Breast epithelium (tissue), 4 donors: ENCODE data around the gene MRPL38. TPM values are rescaled to one million over a fixed set of nuclear protein-coding genes. Genes with fewer than 3 reads are reported as not detected.
A peak's percentile ranks its signal among the peaks of the same experiment; 100 is the strongest.

Experiments used
- DNase-seq, 2 donors: peaks; one replicate each; pipeline ENCODE4 v3.0.0-alpha.2; 2019; ENCODE audit warnings: low spot score in 2 of 2
- H3K27ac ChIP-seq, 2 donors: fragments of 200-600 bp; sonication (generic) in 1 of 2; one replicate each; pipeline ENCODE4 v1.5.1; 2016 to 2019; ENCODE audit warnings: mild to moderate bottlenecking in 1 of 2
- H3K27me3 ChIP-seq, 2 donors: fragments of 200-600 bp; sonication (generic) in 1 of 2; one replicate each; pipeline versions ENCODE4 v1.5.1 to v1.6.0; 2017 to 2019; ENCODE audit warnings: control low read depth in 1 of 2, mild to moderate bottlenecking in 1 of 2
- H3K36me3 ChIP-seq: fragments of 200-600 bp; one replicate; pipeline ENCODE4 v1.5.1; 2019
- H3K4me1 ChIP-seq, 2 donors: fragments of 200-600 bp; sonication (generic); one replicate each; pipeline ENCODE4 v1.5.1; 2016 to 2019; ENCODE audit warnings: control low read depth in 1 of 2
- H3K4me3 ChIP-seq, 3 donors: fragments of 200-600 bp; sonication (generic); 1 replicate in 2 of 3; 2 replicates in 1 of 3; pipeline ENCODE4 v1.5.1; 2016 to 2019; ENCODE audit warnings: mild to moderate bottlenecking in 3 of 3, moderate library complexity in 2 of 3
- H3K9me3 ChIP-seq, 2 donors: fragments of 200-600 bp; sonication (generic) in 1 of 2; one replicate each; pipeline ENCODE4 v1.5.1; 2016 to 2019; ENCODE audit warnings: control low read depth in 1 of 2
- CTCF ChIP-seq, 3 donors: fragments of 450-650 bp; IDR thresholded peaks; one replicate each; pipeline ENCODE4 v1.5.1; 2016 to 2017; ENCODE audit warnings: antibody characterized with exemption in 3 of 3, mild to moderate bottlenecking in 3 of 3, moderate library complexity in 3 of 3
- POLR2A ChIP-seq: fragments of 450-650 bp; IDR thresholded peaks from one replicate; pipeline ENCODE4 v1.6.1; 2016; ENCODE audit warnings: antibody characterized with exemption, mild to moderate bottlenecking, moderate library complexity
- POLR2AphosphoS5 ChIP-seq, 3 donors: sonication (generic); formaldehyde crosslinking; IDR thresholded peaks; one replicate each; pipeline ENCODE4 v1.6.1; 2017; ENCODE audit warnings: antibody characterized with exemption in 3 of 3
- intact Hi-C: fragments of 100-400 bp; cut with DNase I; formaldehyde crosslinking; loops from one replicate; pipeline ENCODE4 v1.15.1; 2023; ENCODE audit warnings: low total_unique reads
- total RNA-seq, 3 donors: library from RNA; depleted of rRNA; stranded (reverse); fragments of >200 nt; gene quantifications; one replicate each; pipeline ENCODE4 v1.1.0, GENCODE V29; 2016

The MRPL38 gene
- 10 to 100 TPM; 29.4 to 39.0 (median 36.6) TPM for total RNA-seq

- Histone ChIP-seq H3K27me3 (no peaks in the 10 kb centered on the region), H3K36me3 (no peaks in the 10 kb centered on the region), H3K4me1 (peaks cover 0 to 6% of the 10 kb centered on the region in 2 donors), H3K4me3 (peak within 1 kb of the TSS; percentile 78 to 88 (median 83)), H3K9me3 (no peaks in the 10 kb centered on the region), H3K27ac (peak within 1 kb of the TSS; percentile 88 to 91)
- peak; percentile 94 for DNase-seq
- intact Hi-C loops: no loop called here
- TF ChIP-seq POLR2AphosphoS5 (IDR thresholded peaks at IDR 0.05): peak; percentile 74 to 91 (median 90)
- TF ChIP-seq CTCF (IDR thresholded peaks at IDR 0.05): peak; percentile 100
- no peak for TF ChIP-seq POLR2A
Observed at GRCh38 chr17:75904749-75905521, at the start of gene MRPL38. MRPL38 (minus strand) TSS chr17:75904884; CDS start chr17:75904875, 9 bp downstream.

- TF ChIP-seq POLR2AphosphoS5 (IDR thresholded peaks at IDR 0.05): no peak
- no peak for TF ChIP-seq POLR2A
- no peak for TF ChIP-seq CTCF (IDR thresholded peaks at IDR 0.05)
- Histone ChIP-seq H3K4me1 (no peaks in the 10 kb centered on the region), H3K36me3 (peaks cover 10% of the 10 kb centered on the region)
Observed at GRCh38 chr17:75950855-75951554, 46.3 kb upstream of the MRPL38 start.

GRCh38 chr17:75950421-75950820, 45.7 kb upstream of the MRPL38 start:
- H3K4me1 ChIP-seq: no peaks in the 10 kb centered on the region
- intact Hi-C loops: no loop called here
- no peak for TF ChIP-seq POLR2AphosphoS5 (IDR thresholded peaks at IDR 0.05)
- TF ChIP-seq POLR2A: no peak
- no peak for TF ChIP-seq CTCF (IDR thresholded peaks at IDR 0.05)
- no peak overlapping the region for H3K27ac ChIP-seq
- peaks cover 10% of the 10 kb centered on the region for H3K36me3 ChIP-seq
- H3K27me3 ChIP-seq: no peaks in the 10 kb centered on the region
- H3K9me3 ChIP-seq: no peaks in the 10 kb centered on the region
- no peak overlapping the region for H3K4me3 ChIP-seq
- DNase-seq: no peak

More at GRCh38 chr17:75950855-75951554, 46.3 kb upstream of the MRPL38 start:
- Histone ChIP-seq H3K27ac (no peak overlapping the region), H3K4me3 (no peak overlapping the region), H3K9me3 (no peaks in the 10 kb centered on the region), H3K27me3 (no peaks in the 10 kb centered on the region)
- no peak for DNase-seq
- intact Hi-C loops: no loop called here

- no peaks in the 10 kb centered on the region for H3K36me3 ChIP-seq
- DNase-seq: no peak
- no peaks in the 10 kb centered on the region for H3K9me3 ChIP-seq
- TF ChIP-seq POLR2A: no peak
- no peak for TF ChIP-seq POLR2AphosphoS5 (IDR thresholded peaks at IDR 0.05)
- TF ChIP-seq CTCF (IDR thresholded peaks at IDR 0.05): no peak
- intact Hi-C loops: no loop called here
- no peaks in the 10 kb centered on the region for H3K4me1 ChIP-seq
- no peak overlapping the region for H3K27ac ChIP-seq
- H3K4me3 ChIP-seq: no peak overlapping the region
- no peaks in the 10 kb centered on the region for H3K27me3 ChIP-seq
Observed at GRCh38 chr17:75945211-75945610, 40.5 kb upstream of the MRPL38 start.

GRCh38 chr17:75943491-75943890, 38.8 kb upstream of the MRPL38 start:
- Histone ChIP-seq H3K36me3 (no peaks in the 10 kb centered on the region), H3K9me3 (no peaks in the 10 kb centered on the region), H3K4me3 (no peak overlapping the region), H3K27me3 (no peaks in the 10 kb centered on the region), H3K27ac (no peak overlapping the region), H3K4me1 (no peaks in the 10 kb centered on the region)
- TF ChIP-seq POLR2AphosphoS5 (IDR thresholded peaks at IDR 0.05) (no peak), POLR2A (no peak), CTCF (IDR thresholded peaks at IDR 0.05) (no peak)
- no peak for DNase-seq
- intact Hi-C loops: no loop called here
